ENCODE measurements around the gene ZNF329. TPM values are rescaled to one million over a fixed set of nuclear protein-coding genes. Genes with fewer than 3 reads are reported as not detected.

Gene ZNF329
- total RNA-seq, 1 experiment from 2014 or later, result 10.6 TPM

DNA sequence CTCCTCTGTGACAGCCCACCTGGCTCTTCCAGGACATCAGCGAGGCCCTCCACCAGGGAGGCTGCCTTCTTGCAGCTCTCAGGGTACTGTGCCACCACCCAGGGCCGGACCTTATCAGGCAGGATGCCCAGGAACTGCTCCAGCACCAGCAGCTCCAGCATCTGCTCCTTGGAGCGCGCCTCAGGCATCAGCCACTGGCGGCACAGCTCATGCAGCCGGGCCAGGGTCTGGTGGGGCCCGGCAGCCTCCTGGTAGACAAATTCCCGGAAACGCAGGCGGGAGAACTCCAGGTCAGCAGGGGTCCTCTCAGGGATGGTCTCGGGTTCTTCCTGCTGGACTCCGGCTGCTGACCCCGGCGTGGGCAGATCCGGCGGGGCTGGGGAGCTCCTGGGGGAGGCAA lies 60.7 kb downstream of the ZNF329 start:
- POLR2A ChIA-PET (ENCODE audit: unreplicated experiment), result no interaction called here

GRCh38 chr19:58088521-58089052 lies 62.0 kb downstream of the ZNF329 start:
- Histone ChIP-seq H3K9me2 (ENCODE audit: insufficient read depth) (no peaks in the 10 kb centered on the region), H3K27ac (no peak overlapping the region), H3F3A (ENCODE audit: insufficient read depth, low read depth) (no peaks in the 10 kb centered on the region), H3K27me3 (ENCODE audit: insufficient read depth, low read depth) (no peaks in the 10 kb centered on the region), H3K79me2 (ENCODE audit: low read depth) (no peaks in the 10 kb centered on the region), H3K4me3 (no peak overlapping the region), H3K4me1 (replicated peaks; ENCODE audit: insufficient read depth) (no peaks in the 10 kb centered on the region), H4K20me1 (ENCODE audit: insufficient read depth) (no peaks in the 10 kb centered on the region), H2AFZ (no peak overlapping the region), H3K36me3 (ENCODE audit: low read depth) (peaks cover 12% of the 10 kb centered on the region), H3K4me2 (no peak overlapping the region), H3K9me3 (ENCODE audit: insufficient read depth, low read depth) (peaks cover 43% of the 10 kb centered on the region)
- TF ChIP-seq, protein P1, sequence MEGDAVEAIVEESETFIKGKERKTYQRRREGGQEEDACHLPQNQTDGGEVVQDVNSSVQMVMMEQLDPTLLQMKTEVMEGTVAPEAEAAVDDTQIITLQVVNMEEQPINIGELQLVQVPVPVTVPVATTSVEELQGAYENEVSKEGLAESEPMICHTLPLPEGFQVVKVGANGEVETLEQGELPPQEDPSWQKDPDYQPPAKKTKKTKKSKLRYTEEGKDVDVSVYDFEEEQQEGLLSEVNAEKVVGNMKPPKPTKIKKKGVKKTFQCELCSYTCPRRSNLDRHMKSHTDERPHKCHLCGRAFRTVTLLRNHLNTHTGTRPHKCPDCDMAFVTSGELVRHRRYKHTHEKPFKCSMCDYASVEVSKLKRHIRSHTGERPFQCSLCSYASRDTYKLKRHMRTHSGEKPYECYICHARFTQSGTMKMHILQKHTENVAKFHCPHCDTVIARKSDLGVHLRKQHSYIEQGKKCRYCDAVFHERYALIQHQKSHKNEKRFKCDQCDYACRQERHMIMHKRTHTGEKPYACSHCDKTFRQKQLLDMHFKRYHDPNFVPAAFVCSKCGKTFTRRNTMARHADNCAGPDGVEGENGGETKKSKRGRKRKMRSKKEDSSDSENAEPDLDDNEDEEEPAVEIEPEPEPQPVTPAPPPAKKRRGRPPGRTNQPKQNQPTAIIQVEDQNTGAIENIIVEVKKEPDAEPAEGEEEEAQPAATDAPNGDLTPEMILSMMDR (conservative IDR thresholded peaks at IDR 0.05), result no peak
- TF ChIP-seq EZH2 (IDR thresholded peaks at IDR 0.05; ENCODE audit: low read depth), result no peak
- CTCF ChIA-PET, result no interaction called here
- no TSS peak for BruUV-seq (replicated peaks)
- intact Hi-C loops (cut with micrococcal nuclease; ENCODE audit: unreplicated experiment), result no loop called here
- DNase-seq, result no peak
- POLR2A ChIA-PET (ENCODE audit: unreplicated experiment), result no interaction called here

More for the DNA sequence above, 60.7 kb downstream of the ZNF329 start:
- no TSS peak for BruUV-seq (replicated peaks)
- H4K20me1 ChIP-seq (ENCODE audit: insufficient read depth), result no peaks in the 10 kb centered on the region
- no peaks in the 10 kb centered on the region for H3K79me2 ChIP-seq (ENCODE audit: low read depth)
- no peak for DNase-seq
- no peaks in the 10 kb centered on the region for H3K27me3 ChIP-seq (ENCODE audit: insufficient read depth, low read depth)
- CTCF ChIA-PET, result no interaction called here
- no peak overlapping the region for H2AFZ ChIP-seq
- H3K4me3 ChIP-seq, result no peak overlapping the region
- no peaks in the 10 kb centered on the region for H3K9me2 ChIP-seq (ENCODE audit: insufficient read depth)
- H3K4me2 ChIP-seq, result no peak overlapping the region
- TF ChIP-seq EZH2 (IDR thresholded peaks at IDR 0.05; ENCODE audit: low read depth), result no peak
- TF ChIP-seq, protein P1 (conservative IDR thresholded peaks at IDR 0.05), result no peak
- peaks cover 39% of the 10 kb centered on the region for H3K9me3 ChIP-seq (ENCODE audit: insufficient read depth, low read depth)
- no peaks in the 10 kb centered on the region for H3K4me1 ChIP-seq (replicated peaks; ENCODE audit: insufficient read depth)
- H3K27ac ChIP-seq, result no peak overlapping the region
- H3K36me3 ChIP-seq (ENCODE audit: low read depth), result peaks cover 12% of the 10 kb centered on the region
- H3F3A ChIP-seq (ENCODE audit: insufficient read depth, low read depth), result no peaks in the 10 kb centered on the region
- intact Hi-C loops (cut with micrococcal nuclease; ENCODE audit: unreplicated experiment), result no loop called here

DNA sequence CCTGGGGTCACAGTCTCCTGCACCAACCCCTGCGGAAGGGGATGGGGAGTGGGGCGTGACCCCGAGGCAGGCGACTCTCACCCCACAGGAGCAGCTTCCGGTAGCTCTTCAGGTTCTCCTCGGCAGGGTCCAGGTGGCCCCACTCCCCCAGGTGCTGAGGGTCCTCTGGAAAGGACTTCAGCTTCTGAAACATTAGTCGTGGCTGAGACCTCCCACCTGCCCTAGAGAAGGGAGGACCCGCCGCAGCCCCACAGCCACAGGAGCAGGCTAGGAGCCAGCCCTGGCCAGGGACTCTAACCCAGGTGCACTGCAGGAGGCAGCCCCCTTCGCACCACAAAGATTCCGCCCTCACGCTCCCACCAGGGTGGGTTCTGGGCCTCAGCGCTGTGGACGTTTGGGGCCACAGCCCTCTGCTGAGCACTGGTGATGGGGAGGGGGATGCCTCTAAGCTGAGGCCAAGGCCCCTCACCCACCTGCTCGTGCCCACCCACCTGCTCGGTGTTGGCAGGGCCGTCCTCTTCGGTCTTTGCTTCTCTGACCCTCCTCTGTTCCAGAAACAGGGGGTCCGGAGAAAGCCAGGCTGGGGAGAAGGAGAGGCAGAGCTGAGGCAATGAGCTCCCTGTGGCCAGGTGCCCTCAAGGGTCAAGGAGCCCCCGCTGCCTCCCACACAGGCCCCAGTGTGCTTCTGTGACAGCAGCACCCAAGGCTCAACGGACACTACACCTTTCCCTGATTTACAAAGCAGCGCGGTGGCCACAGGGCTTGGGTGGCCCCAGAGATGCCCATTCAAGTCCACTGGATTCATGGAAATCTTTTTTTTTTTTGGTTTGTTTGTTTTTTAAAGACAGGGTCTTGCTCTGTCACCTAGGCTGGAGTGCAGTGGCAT lies 63.5 kb downstream of the ZNF329 start:
- no peaks in the 10 kb centered on the region for H3F3A ChIP-seq (ENCODE audit: insufficient read depth, low read depth)
- no TSS peak for BruUV-seq (replicated peaks)
- H4K20me1 ChIP-seq (ENCODE audit: insufficient read depth), result no peaks in the 10 kb centered on the region
- no peaks in the 10 kb centered on the region for H3K27me3 ChIP-seq (ENCODE audit: insufficient read depth, low read depth)
- ChIA-PET POLR2A (ENCODE audit: unreplicated experiment) (no interaction called here), CTCF (no interaction called here)
- no peak overlapping the region for H3K4me2 ChIP-seq
- TF ChIP-seq, protein P1 (conservative IDR thresholded peaks at IDR 0.05), result no peak
- TF ChIP-seq EZH2 (IDR thresholded peaks at IDR 0.05; ENCODE audit: low read depth), result no peak
- no peaks in the 10 kb centered on the region for H3K79me2 ChIP-seq (ENCODE audit: low read depth)
- no peaks in the 10 kb centered on the region for H3K9me2 ChIP-seq (ENCODE audit: insufficient read depth)
- peaks cover 10% of the 10 kb centered on the region for H3K36me3 ChIP-seq (ENCODE audit: low read depth)
- no peak overlapping the region for H3K27ac ChIP-seq
- H3K9me3 ChIP-seq (ENCODE audit: insufficient read depth, low read depth), result peaks cover 44% of the 10 kb centered on the region
- H3K4me3 ChIP-seq, result no peak overlapping the region
- no peaks in the 10 kb centered on the region for H3K4me1 ChIP-seq (replicated peaks; ENCODE audit: insufficient read depth)
- DNase-seq, result no peak
- intact Hi-C loops (cut with micrococcal nuclease; ENCODE audit: unreplicated experiment), result no loop called here
- H2AFZ ChIP-seq, result no peak overlapping the region
